AG04450 (cell line): Measurements from ENCODE around the gene UCP1. TPM values are rescaled to one million over a fixed set of nuclear protein-coding genes. Genes with fewer than 3 reads are reported as not detected.

Source experiments
- CTCF ChIA-PET: fragments of 300-600, 350-600 bp; formaldehyde crosslinking; extraction: SDS; loops from one replicate; lab custom pipeline; 2022; ENCODE audit warnings: antibody characterized with exemption, inconsistent platforms; lab: Charles Lee
- POLR2A ChIA-PET: fragments of 350-600 bp; formaldehyde crosslinking; extraction: SDS; loops from one replicate; lab custom pipeline; 2021; ENCODE audit warnings: antibody characterized with exemption, inconsistent platforms; lab: Yijun Ruan, JAX
- DNase-seq: peaks from one replicate; pipeline ENCODE4 v3.0.0-alpha.2; 2011; ENCODE audit warnings: low read depth, low spot score
- H3K27ac ChIP-seq: one replicate; pipeline ENCODE4 v1.5.1; 2012; ENCODE audit warnings: low read depth, low read length, control low read depth
- H3K27me3 ChIP-seq: one replicate; pipeline ENCODE4 v1.6.0; 2012; ENCODE audit warnings: low read length; ENCODE audit not compliant: control insufficient read depth, insufficient read depth
- H3K4me3 ChIP-seq: 2 replicates; pipeline ENCODE4 v1.5.1; 2011; ENCODE audit warnings: mild to moderate bottlenecking, low read depth, low read length, control low read depth
- H3K9me3 ChIP-seq: 2 replicates; pipeline ENCODE4 v1.5.1; 2012; ENCODE audit warnings: low read length; ENCODE audit not compliant: control insufficient read depth, insufficient read depth
- polyA plus RNA-seq: library from polyadenylated mRNA; depleted of rRNA; stranded (reverse); fragments of >200 nt; gene quantifications from 2 replicates; pipeline ENCODE4 v1.2.3, GENCODE V29; 2011
- TF ChIP-seq, protein P1 (sequence below): IDR thresholded peaks from 2 replicates; pipeline ENCODE4 v1.5.1; 2011; ENCODE audit warnings: low read depth, low read length, control low read depth, inconsistent platforms

UCP1 gene
- polyA plus RNA-seq, 1 experiment: not detected

DNA sequence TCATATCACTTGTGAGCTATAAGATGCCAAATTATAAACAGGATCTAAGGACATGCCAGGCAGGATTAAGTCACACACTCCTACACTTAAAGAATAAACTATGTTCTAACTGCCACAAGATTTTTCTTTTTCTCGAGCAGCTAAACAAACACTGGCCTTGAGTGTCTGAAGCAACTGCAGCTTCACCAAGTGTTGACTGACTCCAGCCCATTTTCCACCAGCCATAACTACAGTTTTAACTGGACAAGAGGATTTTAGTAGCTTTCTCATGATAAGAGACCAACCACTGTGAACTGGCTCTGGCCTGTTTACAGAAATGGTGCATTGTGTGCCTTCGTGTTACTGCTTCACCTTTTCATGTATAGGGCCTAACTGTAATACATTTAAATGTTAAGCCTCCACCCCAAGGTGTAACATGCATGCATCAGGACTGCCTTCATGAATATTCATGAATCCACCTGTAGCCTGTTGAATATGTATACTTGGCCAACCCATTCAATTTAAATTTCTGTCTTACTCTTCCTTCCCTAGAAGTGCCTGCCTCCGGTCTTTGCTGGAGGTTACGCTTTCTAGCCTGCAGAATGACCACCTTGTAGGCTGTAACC, 10.8 kb downstream of the UCP1 start:
- Histone ChIP-seq H3K9me3 (no peaks in the 10 kb centered on the region), H3K27me3 (no peaks in the 10 kb centered on the region), H3K4me3 (no peak overlapping the region), H3K27ac (no peak overlapping the region)
- DNase-seq: no peak
- POLR2A ChIA-PET: no interaction called here
- TF ChIP-seq, protein P1, sequence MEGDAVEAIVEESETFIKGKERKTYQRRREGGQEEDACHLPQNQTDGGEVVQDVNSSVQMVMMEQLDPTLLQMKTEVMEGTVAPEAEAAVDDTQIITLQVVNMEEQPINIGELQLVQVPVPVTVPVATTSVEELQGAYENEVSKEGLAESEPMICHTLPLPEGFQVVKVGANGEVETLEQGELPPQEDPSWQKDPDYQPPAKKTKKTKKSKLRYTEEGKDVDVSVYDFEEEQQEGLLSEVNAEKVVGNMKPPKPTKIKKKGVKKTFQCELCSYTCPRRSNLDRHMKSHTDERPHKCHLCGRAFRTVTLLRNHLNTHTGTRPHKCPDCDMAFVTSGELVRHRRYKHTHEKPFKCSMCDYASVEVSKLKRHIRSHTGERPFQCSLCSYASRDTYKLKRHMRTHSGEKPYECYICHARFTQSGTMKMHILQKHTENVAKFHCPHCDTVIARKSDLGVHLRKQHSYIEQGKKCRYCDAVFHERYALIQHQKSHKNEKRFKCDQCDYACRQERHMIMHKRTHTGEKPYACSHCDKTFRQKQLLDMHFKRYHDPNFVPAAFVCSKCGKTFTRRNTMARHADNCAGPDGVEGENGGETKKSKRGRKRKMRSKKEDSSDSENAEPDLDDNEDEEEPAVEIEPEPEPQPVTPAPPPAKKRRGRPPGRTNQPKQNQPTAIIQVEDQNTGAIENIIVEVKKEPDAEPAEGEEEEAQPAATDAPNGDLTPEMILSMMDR: no peak
- CTCF ChIA-PET: no interaction called here

DNA sequence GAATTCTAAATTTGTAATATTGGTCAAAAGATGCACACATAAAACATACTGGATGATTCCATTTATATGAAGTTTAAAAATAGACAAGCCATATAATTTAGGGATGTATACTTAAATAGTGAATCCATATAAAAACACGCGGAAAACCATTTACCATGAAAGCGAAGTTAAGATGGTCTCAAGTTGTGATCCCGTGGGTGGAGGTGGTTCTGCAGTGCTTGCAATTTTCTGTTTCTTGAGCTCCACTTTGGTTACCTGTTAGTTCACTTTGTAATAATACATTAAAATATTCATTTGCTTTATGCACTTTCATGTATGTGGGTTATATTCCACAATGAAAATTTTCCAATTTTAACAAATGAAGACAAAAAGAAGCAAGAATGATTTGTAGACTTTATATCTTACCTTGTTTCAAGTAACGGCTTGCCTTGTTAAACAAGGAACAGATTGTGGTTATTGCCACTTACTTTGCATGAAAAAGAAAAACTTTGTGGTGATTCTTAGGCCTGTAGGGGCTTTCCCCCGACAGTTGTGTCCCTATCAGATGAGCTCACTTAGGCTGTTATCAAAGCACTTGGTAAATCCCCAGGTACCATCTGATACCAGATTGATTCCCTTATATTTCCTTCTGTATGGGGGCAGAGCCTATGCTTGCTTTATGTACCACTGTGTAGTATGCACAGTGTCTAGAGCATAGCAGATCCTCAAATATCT, 12.2 kb downstream of the UCP1 start:
- ChIA-PET CTCF (no interaction called here), POLR2A (no interaction called here)
- no peak overlapping the region for H3K4me3 ChIP-seq
- TF ChIP-seq, protein P1: no peak
- no peaks in the 10 kb centered on the region for H3K9me3 ChIP-seq
- no peak overlapping the region for H3K27ac ChIP-seq
- no peaks in the 10 kb centered on the region for H3K27me3 ChIP-seq
- no peak for DNase-seq

DNA sequence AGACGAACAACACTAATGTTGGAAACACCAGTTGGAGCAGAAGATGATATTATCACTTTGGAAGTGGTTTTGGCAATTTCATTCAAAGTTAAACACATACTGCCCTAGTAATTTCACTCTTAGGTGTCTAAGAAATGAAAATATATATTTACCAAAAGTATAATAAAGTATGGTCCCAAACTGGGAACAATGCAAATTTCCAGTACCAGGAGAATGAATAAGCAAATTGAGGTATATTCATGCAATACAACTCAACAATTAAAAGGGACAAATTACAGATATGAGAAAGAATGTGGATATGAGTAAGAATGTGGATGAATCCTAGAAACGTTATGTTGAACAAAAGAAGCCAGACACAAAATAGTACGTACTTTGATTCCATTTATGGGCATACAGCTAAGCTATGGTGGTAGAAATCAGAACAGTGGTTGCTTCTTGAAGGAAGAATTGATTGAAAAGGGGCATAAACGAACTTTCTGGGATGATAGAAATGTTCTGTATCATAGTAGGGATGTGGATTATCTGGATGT, 34.7 kb downstream of the UCP1 start:
- ChIA-PET CTCF (no interaction called here), POLR2A (no interaction called here)
- no peaks in the 10 kb centered on the region for H3K27me3 ChIP-seq
- TF ChIP-seq, protein P1: no peak
- no peak overlapping the region for H3K27ac ChIP-seq
- H3K9me3 ChIP-seq: no peaks in the 10 kb centered on the region
- no peak for DNase-seq
- H3K4me3 ChIP-seq: no peak overlapping the region

DNA sequence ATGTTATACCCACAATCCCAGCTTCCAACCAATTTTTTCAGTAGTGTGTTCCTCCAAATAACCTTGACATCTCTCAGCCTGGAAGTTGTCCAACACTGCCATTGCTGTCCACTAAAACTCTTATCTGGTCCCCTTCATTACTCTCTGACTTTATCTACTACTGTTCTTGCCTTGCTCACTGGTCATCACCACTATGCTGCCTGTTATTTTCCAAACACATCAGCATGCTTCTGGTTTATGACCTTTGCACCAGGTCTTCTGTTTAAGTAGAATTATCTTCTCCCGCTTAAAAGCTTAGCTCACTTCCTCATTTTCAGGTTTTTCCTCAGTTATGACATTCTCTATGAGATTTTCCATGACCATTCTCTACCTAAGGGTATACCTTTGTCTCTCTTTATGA, 39.3 kb downstream of the UCP1 start:
- TF ChIP-seq, protein P1: no peak
- Histone ChIP-seq H3K27me3 (no peaks in the 10 kb centered on the region), H3K27ac (no peak overlapping the region), H3K4me3 (no peak overlapping the region), H3K9me3 (no peaks in the 10 kb centered on the region)
- CTCF ChIA-PET: no interaction called here
- POLR2A ChIA-PET: no interaction called here
- no peak for DNase-seq
